ENCODE results near the gene TSPO2.
A peak's percentile ranks its signal among the peaks of the same experiment; 100 is the strongest.

The TSPO2 gene

GRCh38 chr6:41027799-41028560 is 14.3 kb upstream of the TSPO2 start:
- peak; percentile 77 for DNase-seq (ENCODE audit: low spot score)

- DNase-seq (ENCODE audit: low spot score) = no peak
Observed at GRCh38 chr6:41028561-41029412, 13.5 kb upstream of the TSPO2 start.

- DNase-seq (ENCODE audit: low spot score) = no peak
Observed at GRCh38 chr6:41032830-41033229, 9.4 kb upstream of the TSPO2 start.

- no peak for DNase-seq (ENCODE audit: low spot score)
Observed at GRCh38 chr6:41033776-41034175, 8.5 kb upstream of the TSPO2 start.

- peak; percentile 76 for DNase-seq (ENCODE audit: low spot score)
Observed at GRCh38 chr6:41036186-41036585, 6.1 kb upstream of the TSPO2 start.

- peak; percentile 37 for DNase-seq (ENCODE audit: low spot score)
Observed at GRCh38 chr6:41036601-41037000, 5.7 kb upstream of the TSPO2 start.

GRCh38 chr6:41037107-41037900 is 5.0 kb upstream of the TSPO2 start:
- peak; percentile 80 for DNase-seq (ENCODE audit: low spot score)

- no peak for DNase-seq (ENCODE audit: low spot score)
Observed at GRCh38 chr6:41038205-41038604, 4.1 kb upstream of the TSPO2 start.

- peak; percentile 85 for DNase-seq (ENCODE audit: low spot score)
Observed at GRCh38 chr6:41039060-41039998, 2.9 kb upstream of the TSPO2 start, which contains the start of gene UNC5CL. Gene UNC5CL, minus strand, starts transcription at chr6:41039221. Its CDS starts 4,147 bp downstream, at chr6:41035074.

- peak; percentile 96 for DNase-seq (ENCODE audit: low spot score)
Observed at GRCh38 chr6:41040101-41040939, 1.9 kb upstream of the TSPO2 start.

GRCh38 chr6:41040940-41041536 is 1.2 kb upstream of the TSPO2 start:
- DNase-seq (ENCODE audit: low spot score) = no peak

GRCh38 chr6:41043151-41043550 is 884 bp downstream of the TSPO2 start:
- DNase-seq (ENCODE audit: low spot score) = no peak

GRCh38 chr6:41045664-41046063 is 3.4 kb downstream of the TSPO2 start:
- no peak for DNase-seq (ENCODE audit: low spot score)

GRCh38 chr6:41046084-41046483 is 3.8 kb downstream of the TSPO2 start:
- DNase-seq (ENCODE audit: low spot score) = no peak

GRCh38 chr6:41047306-41047705 is 5.0 kb downstream of the TSPO2 start:
- no peak for DNase-seq (ENCODE audit: low spot score)

GRCh38 chr6:41047745-41048732 is 5.8 kb downstream of the TSPO2 start:
- DNase-seq (ENCODE audit: low spot score) = no peak

GRCh38 chr6:41049521-41049920 is 7.3 kb downstream of the TSPO2 start:
- no peak for DNase-seq (ENCODE audit: low spot score)

- DNase-seq (ENCODE audit: low spot score) = no peak
Observed at GRCh38 chr6:41049955-41050354, 7.7 kb downstream of the TSPO2 start.

- no peak for DNase-seq (ENCODE audit: low spot score)
Observed at GRCh38 chr6:41050536-41050935, 8.3 kb downstream of the TSPO2 start.

Data from kidney tubule cell (primary cell).